NCI-H774 (cell line): ENCODE measurements around the gene ZKSCAN5.
"Not testable (repeated sequence)": the region's sequence is repeated elsewhere in the genome, so short reads cannot be mapped to it uniquely, and the experiment has no call there.

ENCODE experiments used
- DNase-seq: peaks from one replicate; lab custom pipeline; 2025; lab: John Stamatoyannopoulos, UW

ZKSCAN5 gene

DNA sequence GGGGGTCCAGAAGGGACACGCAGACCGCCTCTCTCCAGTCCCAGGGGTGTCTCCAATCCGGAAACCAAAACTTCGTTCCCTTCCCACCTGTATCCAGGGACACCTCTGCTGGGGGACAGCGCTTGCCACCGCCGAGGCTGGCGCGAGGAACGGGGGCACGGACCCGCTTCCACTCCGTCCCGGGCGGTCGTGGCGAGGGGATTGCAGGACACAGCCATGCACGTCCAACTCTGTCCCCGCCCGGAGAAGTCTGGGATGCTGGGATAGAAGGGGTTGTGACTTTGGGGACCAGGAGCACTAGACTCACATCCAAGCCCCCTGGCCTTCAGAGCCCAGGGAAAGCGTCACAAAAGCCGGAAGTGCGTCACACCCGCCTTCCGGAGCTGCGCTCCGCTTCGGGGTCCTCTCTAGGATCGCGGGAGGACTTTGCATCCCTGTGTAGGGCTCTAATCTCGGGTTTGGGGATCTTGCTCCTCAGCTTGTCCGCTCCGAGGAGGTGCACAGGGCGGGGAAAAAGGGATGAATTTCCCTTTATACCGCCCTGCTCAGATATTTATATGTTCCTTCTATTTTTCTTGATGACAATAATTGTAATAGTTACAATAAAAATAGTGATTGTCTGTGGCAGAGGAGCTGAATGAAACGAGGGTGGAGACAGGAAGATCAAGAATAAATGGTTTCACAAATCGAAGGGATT, 47.5 kb downstream of the ZKSCAN5 start, which contains the start of gene FAM200A:
TSS of gene FAM200A (minus strand) at position 348 of the 697 bp plus-strand sequence. CDS start 3,707 bp downstream, outside the sequence.
- DNase-seq, result peak; percentile 87

DNA sequence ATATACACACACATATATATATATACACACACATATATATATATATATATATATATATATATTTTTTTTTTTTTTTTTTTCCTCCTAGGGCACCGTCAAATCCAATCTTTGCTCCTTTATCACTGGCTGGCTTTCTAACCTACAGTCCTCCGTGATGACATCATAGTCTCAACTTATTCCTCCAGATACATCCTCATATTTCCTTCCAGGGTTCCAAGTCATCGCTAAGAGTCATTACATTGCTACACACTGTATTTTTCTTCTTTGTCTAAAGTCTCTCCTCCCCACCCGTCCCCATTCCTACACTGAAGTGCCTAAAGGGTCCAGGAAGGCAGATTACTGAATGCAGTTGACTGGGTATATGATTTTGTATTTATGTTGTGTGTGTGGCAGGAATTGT, 48.6 kb downstream of the ZKSCAN5 start:
- no peak for DNase-seq

DNA sequence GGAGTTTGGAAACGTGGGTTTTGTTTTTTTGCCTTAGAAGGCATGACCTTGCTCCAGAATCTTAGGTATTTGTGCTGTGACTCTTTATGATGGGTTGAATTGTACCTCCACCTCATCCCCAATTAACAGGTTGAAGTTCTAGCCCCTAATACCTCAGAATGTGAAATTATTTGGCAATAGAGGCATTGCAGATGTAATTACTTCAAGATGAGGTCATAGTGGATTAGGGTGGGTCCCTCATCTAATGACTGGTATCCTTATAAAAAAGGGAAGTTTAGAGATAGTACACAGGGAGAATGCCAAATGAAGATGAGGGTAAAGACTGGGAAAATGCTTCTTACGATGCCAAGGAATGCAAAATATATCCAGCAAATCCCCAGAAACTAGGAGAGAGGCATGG, 50.5 kb downstream of the ZKSCAN5 start:
- no peak for DNase-seq

DNA sequence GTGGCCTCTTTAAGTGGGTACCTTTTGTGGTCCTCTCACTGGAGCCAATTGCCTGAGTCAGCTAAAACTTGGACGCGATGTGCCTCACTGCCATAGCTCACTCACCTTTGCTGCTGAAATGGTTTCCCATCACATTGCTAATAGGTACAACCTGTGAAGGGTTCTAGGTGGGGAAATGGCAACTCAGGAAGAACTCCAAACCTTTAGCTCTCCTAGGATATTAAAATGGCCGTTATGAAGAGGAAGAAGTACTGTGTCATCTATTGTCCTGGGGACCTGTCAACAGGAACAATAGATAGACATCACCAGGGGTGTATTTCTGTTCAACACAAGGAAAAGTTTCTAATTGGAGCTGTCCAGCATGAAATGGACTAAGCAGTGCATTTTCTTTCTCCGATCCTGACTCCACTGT, 52.7 kb downstream of the ZKSCAN5 start:
- no peak for DNase-seq

DNA sequence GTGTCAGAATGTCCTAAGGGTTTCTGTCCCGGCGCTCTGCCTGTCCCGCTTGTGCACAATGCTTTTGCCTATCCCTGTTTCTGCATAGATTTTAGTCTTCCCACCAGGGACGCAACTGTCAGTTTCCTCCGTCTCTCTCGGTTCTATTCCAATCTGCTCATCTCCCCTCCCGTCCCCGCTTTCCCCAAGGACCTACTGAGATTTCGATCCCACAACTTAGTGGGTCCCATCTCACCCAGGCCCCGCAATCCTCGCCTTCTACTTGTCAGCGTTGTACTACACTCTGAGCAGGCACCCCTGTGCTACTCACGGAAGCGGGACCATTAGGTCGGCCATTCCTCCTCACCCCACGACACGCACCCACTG, 53.5 kb downstream of the ZKSCAN5 start:
- DNase-seq, result no peak

DNA sequence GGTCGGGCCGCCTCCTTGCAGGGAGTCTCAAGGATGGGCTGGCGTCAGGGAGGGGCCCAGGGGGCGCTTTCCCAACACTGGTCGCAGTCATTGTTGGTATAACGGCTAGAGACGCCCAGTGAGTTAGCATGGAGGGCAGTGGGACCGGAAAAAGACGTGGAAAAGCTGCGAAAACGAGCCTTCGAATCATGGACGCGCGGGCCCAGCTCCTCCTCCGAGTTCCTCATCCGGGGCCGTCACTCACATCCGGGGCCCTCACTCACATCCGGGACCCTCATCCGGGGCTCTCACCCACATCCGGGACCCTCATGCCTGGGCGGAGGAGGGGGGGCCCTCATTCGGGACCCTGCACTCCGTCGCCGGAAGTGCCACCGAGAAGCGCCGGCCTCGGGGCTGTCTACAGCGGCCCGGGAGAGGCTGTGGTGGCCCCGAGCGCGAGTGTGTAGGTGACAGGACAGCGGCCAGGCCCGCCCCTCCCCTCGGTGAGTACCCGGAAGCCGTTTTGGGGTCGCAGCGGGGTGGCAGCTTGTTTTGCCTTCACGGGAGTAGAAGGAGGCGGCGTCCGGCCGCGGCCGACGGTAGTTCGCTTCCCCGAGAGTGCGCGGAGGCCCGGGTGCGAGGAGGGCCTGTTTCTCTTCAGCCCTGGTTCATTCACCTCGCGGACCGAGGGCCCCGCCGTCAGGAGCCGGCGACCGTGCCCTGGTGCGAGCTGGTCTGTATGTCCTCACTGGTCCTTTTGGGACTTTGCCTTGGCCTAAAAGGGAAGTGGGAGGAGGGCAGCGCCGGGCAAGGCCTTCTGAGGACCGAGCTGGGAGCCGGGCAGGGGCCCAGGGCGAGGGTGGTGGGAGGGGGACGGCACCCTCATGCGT, 54.1 kb downstream of the ZKSCAN5 start, which contains the start of gene ZNF655:
TSS of gene ZNF655 (plus strand) at position 337 of the 869 bp plus-strand sequence. CDS start 1,918 bp downstream, outside the sequence.
- peak; percentile 91 for DNase-seq

DNA sequence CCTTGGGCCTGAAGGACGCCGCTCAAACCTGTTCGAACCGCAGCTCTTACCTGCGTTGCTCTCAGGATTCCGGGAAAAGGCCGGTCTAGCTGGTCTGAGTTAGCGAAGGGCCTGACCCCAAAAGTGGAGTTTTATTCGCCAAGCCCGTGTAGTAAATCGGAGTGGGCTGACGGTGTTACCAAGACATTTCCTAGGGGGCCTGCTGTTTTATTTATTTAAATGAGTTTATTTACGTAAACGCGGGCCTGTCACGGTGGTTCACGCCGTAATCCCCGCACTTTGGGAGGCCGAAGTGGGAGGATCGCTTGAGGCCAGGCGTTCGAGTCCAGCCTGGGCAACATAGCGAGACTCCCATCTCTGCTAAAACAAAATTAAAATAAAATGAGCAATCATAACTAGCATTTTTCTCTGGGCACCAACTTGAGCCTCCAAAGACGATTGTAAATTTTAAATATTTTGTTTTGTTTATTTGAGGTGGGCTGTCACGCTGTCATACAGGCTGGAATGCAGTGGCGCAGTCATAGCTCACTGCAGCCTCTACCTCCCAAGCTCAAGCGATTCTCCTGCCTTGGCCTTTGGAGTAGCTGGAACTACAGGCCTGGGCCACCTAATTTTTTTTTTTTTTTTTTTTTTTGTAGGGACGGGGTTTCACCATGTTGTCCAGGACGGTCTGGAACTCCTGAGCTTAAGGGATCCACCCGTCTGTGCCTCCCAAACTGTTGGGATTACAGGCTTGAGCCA, 54.9 kb downstream of the ZKSCAN5 start:
- DNase-seq, result no peak

DNA sequence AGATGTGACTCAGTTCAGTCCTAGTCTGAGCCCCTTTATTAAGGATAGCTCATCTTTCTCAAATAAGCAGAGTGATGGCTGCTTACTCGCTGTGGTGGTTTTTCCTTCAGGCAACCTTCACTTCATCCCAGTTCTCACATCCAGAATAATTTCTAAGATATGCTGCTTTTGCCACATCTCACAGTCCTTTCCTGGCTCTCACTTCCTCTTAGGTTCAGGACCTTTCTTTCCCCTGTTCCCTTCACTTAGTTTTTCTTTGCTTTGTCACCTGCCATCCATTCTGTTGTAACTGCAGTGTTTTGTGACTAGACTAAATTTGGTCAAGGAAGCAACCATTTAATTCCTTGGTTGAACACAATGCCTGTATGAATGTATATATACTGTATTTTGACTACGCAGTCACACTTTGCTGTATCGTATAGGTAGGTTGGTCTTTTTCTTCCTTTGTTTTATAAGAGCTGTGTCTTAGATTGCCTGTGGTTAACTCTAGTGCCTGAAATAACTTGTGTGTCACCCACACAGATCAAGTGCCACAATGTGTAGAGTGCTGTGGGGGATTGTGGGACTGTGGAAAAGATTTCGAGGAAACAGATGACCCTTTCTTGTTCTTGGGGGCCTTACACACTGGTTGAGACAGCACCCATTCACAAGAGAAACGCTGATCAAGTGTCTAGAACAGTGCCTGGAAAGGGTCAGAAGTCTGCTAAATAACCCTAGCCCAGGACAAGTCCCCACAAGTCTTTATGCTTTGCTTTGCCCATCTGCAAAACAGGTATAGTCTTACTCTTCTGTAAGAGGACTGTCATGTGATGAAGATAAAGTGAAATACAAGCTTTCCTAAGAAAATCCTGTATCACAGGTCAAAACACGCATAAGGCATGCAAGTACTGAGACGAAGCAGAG, 56.6 kb downstream of the ZKSCAN5 start:
- no peak for DNase-seq

DNA sequence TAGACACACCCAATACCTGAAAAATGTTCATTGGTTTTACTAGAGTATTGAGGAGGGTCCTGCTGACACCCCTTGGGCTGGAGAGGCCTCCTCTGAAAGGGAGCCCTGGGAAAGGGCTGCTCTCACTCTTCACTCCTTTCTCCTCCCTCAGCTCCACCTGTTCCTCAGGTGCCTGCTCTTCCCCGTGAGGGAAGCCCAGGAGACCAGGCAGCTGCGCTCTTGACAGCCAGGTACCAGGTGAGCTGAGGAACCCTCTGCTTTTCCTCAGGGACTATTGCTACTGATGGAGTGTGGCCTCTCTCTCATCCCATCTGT, 57.2 kb downstream of the ZKSCAN5 start:
- DNase-seq, result no peak

DNA sequence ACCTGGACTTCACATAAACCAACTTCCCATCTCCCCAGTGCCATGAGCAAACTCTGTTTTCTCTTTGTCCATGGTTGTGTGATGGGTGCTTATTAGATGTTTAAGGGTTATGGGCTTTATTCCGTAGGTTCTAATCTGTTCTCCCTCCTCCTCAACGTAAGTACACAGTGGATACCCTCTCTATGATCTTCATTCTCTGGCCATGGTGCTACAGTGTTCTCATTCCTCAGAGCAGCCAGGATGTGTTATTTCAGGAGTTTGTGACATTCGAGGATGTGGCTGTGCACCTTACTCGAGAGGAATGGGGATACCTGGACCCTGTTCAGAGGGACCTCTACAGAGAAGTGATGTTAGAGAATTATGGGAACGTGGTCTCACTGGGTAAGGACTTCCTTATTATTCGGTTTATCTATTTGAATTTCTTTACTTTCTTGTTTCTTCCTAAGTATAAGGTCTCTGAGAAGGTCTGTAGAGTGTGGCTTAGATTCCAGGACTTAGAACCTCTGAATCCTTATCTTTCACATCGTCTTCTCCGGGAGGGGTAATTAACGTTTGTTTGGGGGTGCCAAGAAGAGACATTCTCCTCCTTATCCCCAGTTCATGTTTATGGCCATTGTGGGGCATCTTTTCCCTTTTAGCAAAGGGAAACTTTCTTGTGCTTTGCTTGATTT, 57.8 kb downstream of the ZKSCAN5 start:
- DNase-seq, result no peak

DNA sequence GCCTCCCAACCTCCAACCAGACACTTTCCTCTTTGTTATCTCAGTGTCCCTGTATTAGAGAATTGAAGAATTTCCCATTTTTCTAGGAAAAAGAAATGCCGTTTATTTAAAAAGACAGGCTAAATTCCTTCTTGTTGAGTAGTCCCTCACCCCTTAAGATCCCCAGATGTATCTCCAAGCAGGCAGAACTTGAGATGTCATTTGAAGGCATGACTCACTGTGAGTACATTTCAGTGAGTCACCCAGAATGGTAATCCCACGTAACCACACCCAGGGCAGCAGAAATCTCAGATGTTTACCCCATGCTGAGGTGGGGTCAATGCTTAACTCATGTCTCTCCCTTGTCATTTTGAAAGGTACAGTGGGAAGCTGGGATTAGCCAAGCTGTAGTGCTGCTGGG, 58.4 kb downstream of the ZKSCAN5 start:
- DNase-seq, result no peak

DNA sequence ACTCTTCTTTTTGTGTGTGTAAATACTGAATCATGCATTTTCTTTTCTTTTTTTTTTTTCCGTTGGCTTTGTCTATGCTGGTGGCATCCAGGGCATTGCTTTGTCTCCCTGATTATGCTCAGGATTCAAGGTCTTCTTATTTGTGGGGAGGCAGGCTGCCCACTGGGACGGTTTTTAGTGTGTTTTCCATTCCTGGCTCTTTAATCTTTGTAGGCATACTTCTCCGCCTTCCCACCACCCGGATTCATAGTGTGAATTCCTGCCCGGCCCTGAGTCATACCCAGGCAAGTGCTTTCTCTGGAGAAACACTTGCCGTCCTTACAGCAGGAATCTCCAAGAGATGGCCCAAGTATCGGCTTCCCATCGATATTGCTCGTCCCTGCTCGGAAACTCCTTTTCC, 59.2 kb downstream of the ZKSCAN5 start:
- DNase-seq, result no peak

DNA sequence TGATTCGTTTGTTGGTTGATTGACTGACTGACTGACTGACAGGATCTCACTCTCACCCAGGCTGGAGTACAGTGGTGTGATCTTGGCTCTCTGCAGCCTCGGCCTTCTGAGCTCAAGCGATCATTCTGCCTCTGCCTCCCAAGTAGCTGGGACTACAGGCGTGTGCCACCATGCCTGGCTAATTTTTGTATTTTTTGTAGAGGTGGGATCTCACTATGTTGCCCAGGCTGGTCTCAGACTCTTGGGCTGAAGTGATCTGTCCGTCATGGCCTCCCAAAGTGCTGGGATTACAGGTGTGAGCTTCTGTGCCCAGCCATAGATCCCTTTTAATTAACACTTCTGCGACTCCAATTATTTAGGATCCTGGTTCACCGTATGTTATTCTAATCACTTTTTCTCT, 64.3 kb downstream of the ZKSCAN5 start:
- not testable (repeated sequence) for DNase-seq

DNA sequence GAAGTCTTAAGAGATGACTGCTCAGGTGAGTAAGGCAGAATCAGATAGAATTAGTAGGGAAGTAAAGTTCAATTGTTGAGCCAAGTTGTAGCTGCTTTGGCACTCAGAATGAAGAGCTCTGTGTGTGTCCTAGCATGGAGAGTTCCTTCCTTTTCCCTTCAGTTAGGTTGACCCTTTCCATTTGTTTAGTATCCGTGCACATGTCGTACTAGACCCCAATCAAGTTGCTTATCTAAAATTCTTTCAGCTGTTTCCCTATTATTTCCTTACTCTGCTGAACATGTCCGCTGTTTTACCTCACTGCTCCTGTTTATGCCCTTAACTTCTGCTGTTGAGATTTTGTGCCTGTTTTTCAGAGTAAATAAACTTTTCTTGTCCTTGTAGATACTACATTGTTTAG, 67.3 kb downstream of the ZKSCAN5 start:
- DNase-seq, result no peak

DNA sequence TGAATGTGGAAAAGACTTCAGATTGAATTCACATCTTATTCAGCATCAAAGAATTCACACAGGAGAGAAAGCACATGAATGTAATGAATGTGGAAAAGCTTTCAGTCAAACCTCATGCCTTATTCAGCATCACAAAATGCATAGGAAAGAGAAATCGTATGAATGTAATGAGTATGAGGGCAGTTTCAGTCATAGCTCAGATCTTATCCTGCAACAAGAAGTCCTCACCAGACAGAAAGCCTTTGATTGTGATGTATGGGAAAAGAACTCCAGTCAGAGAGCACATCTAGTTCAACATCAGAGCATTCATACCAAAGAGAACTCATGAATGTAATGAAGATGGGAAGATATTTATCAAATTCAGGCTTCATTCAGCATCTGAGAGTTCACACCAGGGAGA, 68.8 kb downstream of the ZKSCAN5 start:
- DNase-seq, result no peak

DNA sequence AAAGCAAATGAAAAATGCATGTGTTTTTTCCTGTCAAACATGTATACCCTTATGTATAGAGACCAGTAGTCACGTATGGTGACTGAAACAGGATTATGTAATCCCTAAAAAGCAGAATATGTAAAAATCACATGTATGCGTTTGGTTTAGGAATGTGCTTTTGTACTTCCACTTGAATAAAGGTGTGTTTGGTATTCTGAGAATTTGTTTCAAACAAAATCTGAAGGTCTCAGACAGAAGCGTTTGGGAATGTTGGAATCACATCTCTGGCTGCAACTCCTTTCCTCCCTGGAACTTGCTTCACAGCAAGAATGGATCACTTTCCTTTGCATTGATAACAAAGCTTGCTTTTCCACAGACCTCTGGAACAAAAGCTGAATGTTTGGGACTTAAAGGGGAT, 71.8 kb downstream of the ZKSCAN5 start:
- DNase-seq, result no peak

DNA sequence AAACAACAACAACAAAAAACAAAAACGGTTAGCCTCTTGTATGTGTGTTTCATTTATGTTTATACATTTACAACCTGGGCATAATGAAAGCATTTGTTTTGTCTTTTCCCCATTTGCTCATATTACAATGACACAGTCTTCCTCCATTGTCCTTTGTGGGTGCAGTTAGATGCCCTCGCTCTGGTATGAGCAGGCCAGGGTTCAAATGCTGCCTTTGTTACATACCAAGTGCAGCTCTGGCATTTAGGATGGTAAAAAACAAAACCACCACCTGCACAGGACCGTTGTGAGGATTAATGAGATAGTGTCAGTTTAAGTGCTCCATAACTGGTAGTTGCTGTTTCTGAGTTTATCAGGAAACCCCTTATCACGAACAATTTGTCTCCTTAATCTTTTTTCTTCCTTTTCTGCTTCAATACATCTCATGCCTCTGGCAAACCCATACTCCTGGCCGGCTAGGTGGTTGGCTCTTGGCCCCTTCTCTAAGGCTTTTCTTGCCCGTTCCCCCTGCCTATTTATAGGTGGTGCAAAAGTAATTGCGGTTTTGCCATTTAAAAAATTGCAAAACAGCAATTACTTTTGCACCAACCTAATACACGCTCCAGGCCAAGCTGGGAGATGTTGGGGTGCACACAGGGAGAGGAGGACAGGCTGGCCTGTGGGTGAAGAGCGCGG, 75.0 kb downstream of the ZKSCAN5 start:
- no peak for DNase-seq

DNA sequence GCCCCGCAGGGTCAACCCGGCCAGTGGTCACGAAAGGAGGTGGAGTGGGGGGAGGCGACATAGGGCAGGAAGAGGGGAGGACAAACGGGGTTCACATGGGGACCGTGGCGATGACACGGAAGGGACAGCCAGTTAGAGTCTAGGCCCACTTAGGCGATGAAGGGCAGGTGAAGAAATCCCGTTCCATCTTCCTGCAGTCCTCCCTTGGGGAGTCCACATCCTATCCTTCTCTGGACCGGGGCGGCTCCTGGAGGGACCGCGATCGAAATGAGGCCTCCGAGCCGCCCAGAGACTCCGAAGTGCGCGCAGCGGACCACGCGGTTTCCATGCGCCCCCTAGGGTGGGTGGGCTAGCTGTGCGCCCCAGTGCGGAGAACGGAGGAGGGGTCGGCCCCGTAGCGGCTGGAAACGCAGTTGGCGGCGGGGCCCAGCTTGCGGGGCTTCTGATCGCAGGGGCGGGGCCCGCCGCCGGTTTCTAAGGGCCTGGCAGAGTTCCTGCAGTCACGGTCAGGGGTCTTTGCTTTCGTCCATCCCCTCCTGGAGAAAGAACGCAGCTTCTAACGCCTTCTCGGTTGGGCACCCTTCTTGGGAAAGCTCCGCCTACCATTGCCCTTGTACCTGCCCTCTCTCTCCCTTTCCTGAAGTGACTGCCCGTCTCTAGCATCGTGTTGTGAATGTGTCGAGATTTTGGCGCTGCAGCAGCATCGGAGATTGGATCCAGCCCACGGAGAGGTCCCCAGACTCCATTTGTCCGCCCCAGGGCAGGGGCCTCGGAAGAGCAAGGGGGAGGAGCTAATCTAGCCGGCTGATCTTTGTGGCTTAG, 75.7 kb downstream of the ZKSCAN5 start:
- DNase-seq, result no peak

DNA sequence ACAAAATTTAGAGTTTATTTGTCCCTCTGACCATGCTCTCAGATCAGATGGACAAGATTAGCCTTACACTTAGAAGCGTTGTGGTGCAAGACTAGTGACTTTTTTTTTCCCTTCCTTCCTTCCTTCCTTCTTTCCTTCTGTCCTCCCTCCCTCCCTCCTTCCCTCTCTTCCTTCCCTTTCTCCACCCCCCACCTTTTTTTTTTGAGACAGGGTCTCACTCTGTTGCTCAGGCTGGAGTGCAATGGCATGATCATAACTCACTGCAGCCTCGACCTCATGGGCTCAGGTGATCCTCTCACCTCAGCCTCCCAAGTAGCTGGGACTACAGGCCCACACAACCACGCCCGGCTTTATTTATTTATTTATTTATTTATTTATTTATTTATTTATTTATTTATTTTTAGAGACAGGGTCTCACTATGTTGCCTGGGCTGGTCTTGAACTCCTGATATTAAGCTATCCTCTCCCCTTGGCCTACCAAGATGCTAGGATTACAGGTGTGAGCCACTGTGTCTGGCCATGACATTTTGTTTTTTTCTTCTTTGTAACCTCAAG, 76.4 kb downstream of the ZKSCAN5 start:
- DNase-seq, result not testable (repeated sequence)
